Thyroid gland (tissue), 4 donors: ENCODE data around the gene BTBD16. TPM values are rescaled to one million over a fixed set of nuclear protein-coding genes. Genes with fewer than 3 reads are reported as not detected.

ENCODE experiments used
- DNase-seq, 2 donors: peaks; one replicate each; pipeline ENCODE4 v3.0.0-alpha.2; 2019
- H3K27ac ChIP-seq, 3 donors: fragments of 200-600 bp; sonication (generic); 1 replicate in 2 of 3; 2 replicates in 1 of 3; pipeline ENCODE4 v1.5.1; 2016 to 2019; ENCODE audit warnings: mild to moderate bottlenecking in 1 of 3, moderate library complexity in 1 of 3
- H3K27me3 ChIP-seq: fragments of 200-600 bp; sonication (generic); one replicate; pipeline ENCODE4 v1.5.1; 2019
- H3K36me3 ChIP-seq, 2 donors: fragments of 200-600 bp; sonication (generic); one replicate each; pipeline ENCODE4 v1.5.1; 2016 to 2019
- H3K4me1 ChIP-seq, 2 donors: fragments of 200-600 bp; sonication (generic); one replicate each; pipeline ENCODE4 v1.5.1; 2017 to 2019
- H3K4me3 ChIP-seq, 3 donors: fragments of 200-600 bp; sonication (generic); replicated peaks in 1 of 3; 1 replicate in 2 of 3; 2 replicates in 1 of 3; pipeline ENCODE4 v1.5.1; 2016; ENCODE audit warnings: mild to moderate bottlenecking in 1 of 3
- H3K9me3 ChIP-seq: fragments of 200-600 bp; sonication (generic); one replicate; pipeline ENCODE4 v1.5.1; 2017
- CTCF ChIP-seq, 6 experiments: fragments of 200-600 bp in 3 of 6; fragments of 450-650 bp in 3 of 6; sonication (generic) in 3 of 6; IDR thresholded peaks; one replicate each; pipeline ENCODE4 v1.5.1; 2016 to 2019; ENCODE audit warnings: antibody characterized with exemption in 6 of 6, mild to moderate bottlenecking in 2 of 6, inconsistent platforms in 1 of 6, moderate library complexity in 1 of 6
- POLR2A ChIP-seq, 2 donors: fragments of 450-650 bp; IDR thresholded peaks; one replicate each; pipeline ENCODE4 v1.6.1; 2017; ENCODE audit warnings: antibody characterized with exemption in 2 of 2, mild to moderate bottlenecking in 2 of 2, moderate library complexity in 1 of 2
- WGBS, 2 donors: methylation state at CpG; one replicate each; pipeline ENCODE4 v1.1.5; 2017; 5-methylcytosine and 5-hydroxymethylcytosine counted together
- intact Hi-C: fragments of 100-400 bp; cut with DNase I; formaldehyde crosslinking; loops from one replicate; pipeline ENCODE4 v1.15.1; 2023
- total RNA-seq, 4 donors: library from RNA; depleted of rRNA; stranded (reverse); fragments of >200 nt; gene quantifications; one replicate each; pipeline ENCODE4 v1.2.3, GENCODE V29; 2016

The BTBD16 gene
- total RNA-seq, 4 donors from 2014 or later: 0.11 TPM; not detected in 3

- Histone ChIP-seq H3K4me1 (peaks cover 0 to 16% of the 10 kb centered on the region in 2 donors), H3K27me3 (no peaks in the 10 kb centered on the region), H3K36me3 (no peaks in the 10 kb centered on the region), H3K9me3 (no peaks in the 10 kb centered on the region), H3K4me3 (no peak overlapping the region), H3K27ac (no peak overlapping the region)
- DNase-seq: no peak
- WGBS, 2 donors: 55 to 57% methylated on average over 1 of the region's 1 CpG
- TF ChIP-seq POLR2A (IDR thresholded peaks at IDR 0.05) (no peak), CTCF (IDR thresholded peaks at IDR 0.05) (no peak)
- intact Hi-C loops: no loop called here
Measured at GRCh38 chr10:122311716-122312115, 40.6 kb downstream of the BTBD16 start.

GRCh38 chr10:122316224-122316884 lies 45.3 kb downstream of the BTBD16 start:
- Histone ChIP-seq H3K4me1 (no peaks in the 10 kb centered on the region), H3K36me3 (no peaks in the 10 kb centered on the region), H3K9me3 (no peaks in the 10 kb centered on the region), H3K27ac (no peak overlapping the region), H3K27me3 (no peaks in the 10 kb centered on the region), H3K4me3 (no peak overlapping the region)
- 89 to 92% methylated on average over 12 of the region's 12 CpGs for WGBS, 2 donors
- intact Hi-C loops: no loop called here
- no peak for DNase-seq
- TF ChIP-seq POLR2A (IDR thresholded peaks at IDR 0.05): no peak
- TF ChIP-seq CTCF (IDR thresholded peaks at IDR 0.05): no peak

- intact Hi-C loops: no loop called here
- DNase-seq: no peak
- Histone ChIP-seq H3K36me3 (no peaks in the 10 kb centered on the region), H3K27ac (no peak overlapping the region), H3K9me3 (no peaks in the 10 kb centered on the region), H3K27me3 (no peaks in the 10 kb centered on the region), H3K4me3 (no peak overlapping the region), H3K4me1 (no peaks in the 10 kb centered on the region)
- WGBS, 2 donors: 70 to 76% methylated on average over 4 of the region's 4 CpGs
- no peak for TF ChIP-seq POLR2A (IDR thresholded peaks at IDR 0.05)
- no peak for TF ChIP-seq CTCF (IDR thresholded peaks at IDR 0.05)
Measured at GRCh38 chr10:122321960-122322359, 50.9 kb downstream of the BTBD16 start.

- WGBS, 2 donors: 20 to 29% methylated on average over 1 of the region's 1 CpG
- intact Hi-C loops: no loop called here
- H3K27me3 ChIP-seq: no peaks in the 10 kb centered on the region
Measured at GRCh38 chr10:122323189-122323588, 52.1 kb downstream of the BTBD16 start.

More at GRCh38 chr10:122323189-122323588, 52.1 kb downstream of the BTBD16 start:
- no peak overlapping the region for H3K27ac ChIP-seq
- TF ChIP-seq POLR2A (IDR thresholded peaks at IDR 0.05) (no peak), CTCF (IDR thresholded peaks at IDR 0.05) (no peak)
- H3K9me3 ChIP-seq: no peaks in the 10 kb centered on the region
- no peaks in the 10 kb centered on the region for H3K36me3 ChIP-seq
- no peaks in the 10 kb centered on the region for H3K4me1 ChIP-seq
- DNase-seq: no peak
- H3K4me3 ChIP-seq: no peak overlapping the region
